Measurements from ENCODE around the gene CFDP1.

The CFDP1 gene

DNA sequence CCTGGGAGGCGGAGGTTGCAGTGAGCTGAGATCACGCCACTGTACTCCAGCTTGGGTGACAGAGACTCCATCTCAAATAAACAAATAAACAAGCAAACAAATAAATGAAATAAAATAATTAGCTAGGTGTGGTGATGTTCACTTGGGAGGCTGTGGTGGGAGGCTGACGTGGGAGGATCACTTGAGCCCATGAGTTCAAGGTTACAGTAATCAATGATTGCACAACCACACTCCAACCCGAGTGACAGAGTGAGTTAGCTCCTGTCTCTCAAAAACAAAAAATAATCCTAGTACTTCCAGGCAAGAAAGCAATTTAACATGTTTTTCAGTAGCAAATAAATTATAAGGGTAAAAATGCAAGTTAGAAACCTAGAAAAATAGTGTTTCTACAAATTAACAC is 26.4 kb downstream of the CFDP1 start:
- no peak for DNase-seq (ENCODE audit: low read depth in 3 of 3)

DNA sequence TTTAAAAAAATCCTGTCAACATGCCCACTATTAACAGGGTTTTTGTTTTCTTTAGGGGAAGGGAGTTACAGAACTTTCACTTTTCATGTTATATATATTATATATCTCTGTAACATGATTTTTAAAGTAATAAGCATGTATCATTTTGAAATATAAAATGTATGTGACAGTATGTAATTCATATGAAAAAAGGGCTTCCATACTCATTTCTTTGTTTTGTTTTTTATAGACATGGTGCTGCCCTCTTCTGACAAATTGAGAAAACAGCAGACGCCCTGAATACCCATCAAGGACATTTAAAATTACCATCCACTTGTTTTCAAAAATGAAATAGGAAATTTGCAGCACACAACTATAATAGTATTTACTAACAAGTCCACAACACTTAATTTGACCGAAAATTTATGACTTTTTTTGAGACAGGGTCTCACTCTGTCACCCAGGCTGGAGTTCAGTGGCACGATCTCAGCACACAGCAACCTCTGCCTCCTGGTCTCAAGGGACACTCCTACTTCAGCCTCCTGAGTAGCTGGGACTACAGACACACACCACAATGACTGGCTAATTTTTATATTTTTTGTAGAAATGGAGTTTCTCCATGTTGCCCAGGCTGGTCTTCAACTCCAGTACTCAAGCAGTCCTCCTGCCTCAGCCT is 30.4 kb downstream of the CFDP1 start:
- no peak for DNase-seq (ENCODE audit: low read depth in 3 of 3)

GRCh38 chr16:75402159-75402820 is 31.0 kb downstream of the CFDP1 start:
- no peak for DNase-seq (ENCODE audit: low read depth in 3 of 3)

DNA sequence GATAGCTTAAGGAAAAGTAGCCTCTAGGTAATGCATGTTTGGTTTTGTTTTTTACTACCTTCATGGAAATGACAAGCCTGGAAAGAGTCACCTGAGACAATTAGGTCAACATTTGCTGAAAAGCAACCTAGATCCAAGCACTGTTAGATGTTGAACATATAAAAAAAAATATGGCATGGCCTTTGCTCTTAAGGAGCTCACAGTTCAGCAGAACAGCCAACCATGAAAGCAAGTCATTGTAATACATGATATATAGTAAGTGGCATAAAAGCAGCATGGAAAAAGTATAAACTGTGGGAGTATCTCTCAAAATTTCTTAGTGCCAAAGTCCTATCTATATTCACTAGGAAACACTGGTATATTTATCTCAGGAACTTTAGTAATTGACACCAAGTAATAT is 31.6 kb downstream of the CFDP1 start:
- no peak for DNase-seq (ENCODE audit: low read depth in 3 of 3)

DNA sequence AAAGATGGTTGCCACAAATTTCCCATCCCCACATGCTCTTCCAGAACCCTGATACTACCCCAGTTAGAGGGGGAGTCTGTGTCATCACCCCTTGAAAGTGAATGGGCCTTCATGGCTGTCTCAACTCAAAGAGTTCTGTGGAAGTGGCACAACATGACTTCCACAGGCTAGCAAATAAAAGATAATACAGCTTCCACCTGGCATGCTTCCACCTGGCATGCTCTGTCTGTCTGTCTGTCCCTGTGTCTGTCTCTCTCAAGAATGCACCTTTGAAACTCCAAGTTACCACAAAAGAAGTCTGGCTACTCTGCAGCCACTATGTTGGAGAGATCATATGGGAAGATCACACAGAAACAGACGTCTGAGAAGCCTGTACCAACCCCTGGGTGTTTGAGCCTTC is 35.0 kb downstream of the CFDP1 start:
- no peak for DNase-seq (ENCODE audit: low read depth in 3 of 3)

- DNase-seq (ENCODE audit: low read depth in 3 of 3) = no peak
These were observed 38.4 kb downstream of the CFDP1 start for GRCh38 chr16:75394941-75395340.

GRCh38 chr16:75392906-75393305 is 40.4 kb downstream of the CFDP1 start:
- DNase-seq (ENCODE audit: low read depth in 3 of 3) = no peak

GRCh38 chr16:75390926-75391653 is 42.2 kb downstream of the CFDP1 start:
- no peak for DNase-seq (ENCODE audit: low read depth in 3 of 3)

DNA sequence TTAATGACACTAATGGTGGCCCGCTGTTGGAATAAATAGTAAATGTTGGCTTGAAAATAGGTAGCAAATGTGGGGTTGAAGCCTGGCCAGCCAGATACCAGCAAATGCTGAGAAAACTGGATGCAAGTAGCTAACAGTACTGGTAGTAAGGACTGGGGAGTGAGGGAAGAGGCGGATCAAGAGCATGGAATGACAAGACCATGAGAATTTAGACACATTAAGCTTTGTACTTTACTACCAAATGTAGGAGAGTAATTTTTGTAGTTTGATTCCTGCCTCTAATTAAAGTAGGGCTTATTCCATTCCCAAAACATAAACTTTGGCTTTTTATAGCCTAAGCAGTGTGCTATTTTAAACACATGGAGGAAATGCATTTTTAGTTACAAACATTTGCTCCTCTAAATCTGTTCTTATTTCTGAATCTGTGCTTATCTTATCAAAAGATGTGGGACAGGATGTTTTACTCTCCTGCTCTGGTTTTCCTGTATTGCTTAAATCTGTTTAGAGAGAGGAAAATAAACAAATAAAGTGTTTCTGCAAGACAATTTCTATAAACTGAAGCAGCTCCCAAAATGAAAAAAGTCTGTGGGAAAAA is 44.1 kb downstream of the CFDP1 start:
- DNase-seq (ENCODE audit: low read depth in 3 of 3) = no peak

- no peak for DNase-seq (ENCODE audit: low read depth in 3 of 3)
These were observed 45.4 kb downstream of the CFDP1 start for GRCh38 chr16:75387951-75388350.

DNA sequence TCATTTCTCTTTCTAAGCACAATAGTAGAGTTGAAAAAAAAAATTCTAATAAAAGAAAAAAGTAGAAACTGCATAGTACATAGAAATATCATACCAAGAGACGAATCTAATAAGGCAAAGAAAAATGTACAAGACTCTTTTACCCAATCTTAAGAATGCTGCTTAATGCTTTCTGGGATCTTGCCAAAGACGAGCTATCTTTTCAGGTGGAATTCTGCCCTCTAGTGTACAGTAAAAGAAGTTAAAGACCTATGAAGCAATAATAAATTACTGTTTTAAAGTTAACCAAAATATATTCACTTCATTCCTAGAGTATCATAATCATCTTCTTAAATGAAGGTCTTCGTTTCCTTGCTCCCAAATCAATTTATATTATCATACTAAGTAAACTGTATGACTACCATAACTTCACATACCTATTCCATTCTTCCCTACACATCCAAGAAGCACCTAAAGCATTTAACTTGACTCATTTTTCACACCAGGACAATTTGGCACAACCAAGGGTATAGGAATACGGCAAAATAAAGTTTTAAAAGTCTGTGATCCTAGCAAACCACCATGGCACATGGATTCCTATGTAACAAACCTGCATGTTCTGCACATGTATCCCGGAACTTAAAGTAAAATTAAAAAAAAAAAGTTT is 47.7 kb downstream of the CFDP1 start:
- no peak for DNase-seq (ENCODE audit: low read depth in 3 of 3)

GRCh38 chr16:75383141-75383540 is 50.2 kb downstream of the CFDP1 start:
- DNase-seq (ENCODE audit: low read depth in 3 of 3) = no peak

GRCh38 chr16:75382611-75383010 is 50.7 kb downstream of the CFDP1 start:
- DNase-seq (ENCODE audit: low read depth in 3 of 3) = no peak

GRCh38 chr16:75380870-75381269 is 52.4 kb downstream of the CFDP1 start:
- no peak for DNase-seq (ENCODE audit: low read depth in 3 of 3)

DNA sequence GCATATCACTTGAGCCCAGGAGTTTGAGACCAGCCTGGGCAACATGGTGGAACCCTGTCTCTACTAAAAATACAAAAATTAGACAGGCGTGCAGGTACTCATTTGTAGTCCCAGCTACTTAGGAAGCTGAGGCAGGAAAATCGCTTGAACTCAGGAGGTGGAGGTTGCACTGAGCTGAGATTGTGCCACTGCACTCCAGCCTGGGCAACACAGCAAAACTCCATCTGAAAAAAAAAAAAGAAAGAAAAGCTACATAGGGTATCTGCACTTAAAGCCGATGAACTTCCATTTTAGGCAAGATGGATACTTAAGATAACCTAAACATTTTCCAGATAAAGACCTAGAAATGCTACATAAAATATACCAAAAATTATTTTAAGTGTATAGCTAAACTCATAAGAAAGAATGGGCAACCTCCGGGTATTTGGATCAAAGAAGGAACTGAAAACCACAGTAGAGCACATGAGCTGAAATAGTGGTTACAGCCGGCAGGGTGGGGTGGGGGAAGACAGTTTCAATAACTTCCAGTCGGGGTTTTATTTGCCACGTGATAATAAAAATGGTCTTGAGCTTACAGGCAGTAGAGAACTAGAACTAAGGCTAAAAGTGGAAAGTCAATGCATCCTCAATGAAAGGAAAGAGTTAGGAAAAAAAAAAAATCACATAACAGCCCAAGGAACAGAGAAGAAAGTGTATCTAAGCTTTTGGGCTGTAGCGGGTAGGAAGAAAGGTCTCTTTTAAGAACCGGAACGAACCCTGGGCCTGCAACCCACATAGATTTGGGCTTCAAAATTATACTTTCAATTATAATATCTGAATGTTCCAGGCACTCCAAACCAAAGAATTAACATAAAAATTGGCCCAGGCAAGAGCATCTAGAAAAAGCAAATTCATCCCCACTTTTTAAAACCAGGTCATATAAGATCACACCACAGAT is 53.1 kb downstream of the CFDP1 start:
- DNase-seq (ENCODE audit: low read depth in 3 of 3) = no peak

DNA sequence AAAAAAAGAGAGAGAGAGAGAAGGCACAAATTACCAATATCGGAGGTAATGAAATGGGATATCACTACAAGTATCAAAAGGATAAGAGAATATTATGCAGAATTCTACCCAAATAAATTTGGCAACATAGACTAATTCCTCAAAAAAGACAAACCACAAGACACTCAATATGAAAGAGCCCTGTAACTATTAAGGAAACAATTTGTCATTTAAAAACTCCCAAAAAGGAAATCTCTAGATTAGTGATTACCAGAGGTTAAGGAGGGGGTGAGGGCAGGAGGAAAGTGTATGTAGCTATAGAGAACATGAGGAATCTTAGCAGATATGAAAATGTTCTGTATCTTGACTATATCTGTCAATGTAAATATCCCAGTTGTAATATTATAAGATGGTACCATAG is 54.0 kb downstream of the CFDP1 start:
- DNase-seq (ENCODE audit: low read depth in 3 of 3) = no peak

- DNase-seq (ENCODE audit: low read depth in 3 of 3) = no peak
These were observed 54.7 kb downstream of the CFDP1 start for GRCh38 chr16:75378616-75379015.

GRCh38 chr16:75377729-75378386 is 55.4 kb downstream of the CFDP1 start:
- DNase-seq (ENCODE audit: low read depth in 3 of 3) = no peak

DNA sequence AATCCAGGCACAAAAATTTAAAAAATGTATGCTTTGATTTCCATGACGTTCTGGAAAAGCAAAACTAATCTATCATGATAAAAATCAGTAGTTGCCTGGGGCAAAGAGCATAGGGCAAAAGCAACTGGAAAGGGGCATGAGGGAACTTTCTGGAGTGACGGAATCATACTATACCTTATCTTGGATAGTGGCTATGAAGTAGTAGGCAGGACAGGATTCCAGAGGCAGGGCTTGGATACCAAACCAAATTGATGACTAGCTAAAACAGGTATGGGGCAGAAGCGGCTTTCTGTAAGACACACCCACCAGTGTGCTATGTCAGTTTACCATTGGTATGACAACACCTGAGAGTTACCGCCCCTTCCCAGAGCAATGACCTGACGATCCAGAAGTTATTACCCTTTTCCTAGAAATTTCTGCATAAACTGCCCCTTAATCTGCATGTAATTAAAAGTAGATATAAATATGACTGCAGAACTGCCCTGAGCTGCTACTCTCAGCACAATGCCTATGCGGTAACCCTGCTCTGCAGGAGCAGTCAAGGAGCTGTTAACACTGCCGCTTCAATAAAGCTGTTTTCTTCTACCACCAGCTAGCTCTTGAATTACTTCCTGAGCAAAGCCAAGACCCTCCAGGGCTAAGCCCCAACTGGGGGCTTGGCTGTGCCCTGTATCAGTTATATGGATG is 56.7 kb downstream of the CFDP1 start:
- DNase-seq (ENCODE audit: low read depth in 3 of 3) = no peak

DNA sequence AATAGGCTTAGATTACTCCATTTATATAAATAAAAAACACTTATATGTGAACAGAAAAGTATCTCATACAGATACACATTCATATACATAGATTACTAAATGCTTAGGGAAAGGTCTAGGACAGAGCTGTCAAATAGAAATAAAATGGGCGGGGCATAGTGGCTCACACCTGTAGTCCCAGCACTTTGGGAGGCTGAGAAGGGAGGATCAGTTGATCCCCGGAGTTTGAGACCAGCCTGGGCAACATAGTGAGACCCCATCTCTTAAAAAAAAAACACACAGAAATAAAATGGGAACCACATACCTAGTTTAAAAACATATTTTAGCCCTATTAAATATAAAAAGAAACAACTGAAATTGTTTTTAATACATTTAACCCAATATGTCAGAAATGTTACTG is 58.9 kb downstream of the CFDP1 start:
- DNase-seq (ENCODE audit: low read depth in 3 of 3) = no peak

Data from stimulated activated CD4-positive, alpha-beta T cell treated with anti-CD3 and anti-CD28 coated beads, TNF-alpha, amount 100 ng/mL, for 4 hours (primary cell).